A549 (cell line): ENCODE data around the gene MGAT5. TPM values are rescaled to one million over a fixed set of nuclear protein-coding genes. Genes with fewer than 3 reads are reported as not detected.

ENCODE experiments used
- ATAC-seq, 2 experiments: fragments of 200-7000 bp in 1 of 2; fragments of >200 bp in 1 of 2; cut with Nextera tagmentation in 1 of 2; cut with Tn5 transposase in 1 of 2; 3 replicates each; pipeline versions ENCODE4 v1.8.0 to v1.9.1; 2018 to 2020; ENCODE audit warnings: mild to moderate bottlenecking in 1 of 2, moderate library complexity in 1 of 2
- CTCF ChIA-PET: fragments of 300-600 bp; sonication (Branson Sonifier 250); formaldehyde crosslinking; extraction: SDS; loops from one replicate; lab custom pipeline; 2021; ENCODE audit warnings: antibody characterized with exemption, inconsistent platforms; lab: Yijun Ruan, JAX
- POLR2A ChIA-PET: fragments of 350-600 bp; formaldehyde crosslinking; extraction: SDS; loops from one replicate; lab custom pipeline; 2021; ENCODE audit warnings: antibody characterized with exemption, inconsistent platforms; lab: Yijun Ruan, JAX
- DNase-seq, 2 experiments: peaks; one replicate each; pipeline versions ENCODE4 v3.0.0 to v3.0.0-alpha.2; 2011 to 2016; ENCODE audit warnings: low read depth in 1 of 2, low spot score in 1 of 2
- FAIRE-seq: peaks from 2 replicates; lab custom pipeline; 2011; peaks lifted over from hg19 to GRCh38; lab: Jason Lieb, UNC
- H3K27ac ChIP-seq, 2 experiments: fragments of >200 bp; sonication (Bioruptor Twin); formaldehyde crosslinking; 3 replicates each; pipeline ENCODE4 v1.5.1; 2016 to 2017
- H3K4me1 ChIP-seq: fragments of >200 bp; sonication (Bioruptor Twin); formaldehyde crosslinking; 3 replicates; pipeline ENCODE4 v1.6.1; 2016
- H3K4me2 ChIP-seq: fragments of >200 bp; sonication (Bioruptor Twin); formaldehyde crosslinking; 3 replicates; pipeline ENCODE4 v1.6.1; 2016
- H3K4me3 ChIP-seq: fragments of >200 bp; sonication (Bioruptor Twin); formaldehyde crosslinking; 3 replicates; pipeline ENCODE4 v1.5.1; 2016
- H3K9me3 ChIP-seq: fragments of >200 bp; sonication (Bioruptor Twin); formaldehyde crosslinking; 3 replicates; pipeline ENCODE4 v1.6.1; 2016
- CHD2 ChIP-seq: fragments of 150-350 bp; IDR thresholded peaks from 2 replicates; pipeline ENCODE4 v1.6.1; 2014; ENCODE audit warnings: low read length; ENCODE audit not compliant: partially characterized antibody
- ESRRA ChIP-seq: fragments of 150-350 bp; IDR thresholded peaks from 2 replicates; pipeline ENCODE4 v1.6.1; 2014; ENCODE audit warnings: mild to moderate bottlenecking, low read length, borderline replicate concordance
- FOSB ChIP-seq: fragments of 250-450 bp; sonication (Bioruptor Pico); IDR thresholded peaks from 2 replicates; pipeline ENCODE4 v1.5.0; 2020; ENCODE audit warnings: mild to moderate bottlenecking, moderate library complexity
- HEYL ChIP-seq: fragments of 250-450 bp; sonication (Bioruptor Pico); IDR thresholded peaks from 2 replicates; pipeline ENCODE4 v1.8.0; 2021; ENCODE audit warnings: mild to moderate bottlenecking, moderate library complexity
- HOXB5 ChIP-seq: fragments of 250-450 bp; sonication (Bioruptor Pico); IDR thresholded peaks from 2 replicates; pipeline ENCODE4 v1.5.0; 2020; ENCODE audit warnings: mild to moderate bottlenecking, moderate library complexity
- JUNB ChIP-seq: fragments of >200 bp; sonication (Bioruptor Twin); formaldehyde crosslinking; IDR thresholded peaks from 2 replicates; pipeline ENCODE4 v1.6.1; 2016
- MAFK ChIP-seq: fragments of 450-650 bp; IDR thresholded peaks from 2 replicates; pipeline ENCODE4 v1.6.1; 2014; ENCODE audit not compliant: partially characterized antibody
- MAZ ChIP-seq: fragments of 150-350 bp; IDR thresholded peaks from 2 replicates; pipeline ENCODE4 v1.6.1; 2014; ENCODE audit warnings: antibody characterized with exemption, low read depth, low read length, borderline replicate concordance
- MYC ChIP-seq: IDR thresholded peaks from 2 replicates; pipeline ENCODE4 v1.6.1; 2012; ENCODE audit warnings: mild to moderate bottlenecking, inconsistent platforms, low read length, improper control_type of control experiment, borderline replicate concordance
- PHF8 ChIP-seq: fragments of 200-600 bp; sonication (generic); IDR thresholded peaks from 2 replicates; pipeline ENCODE4 v1.6.1; 2016; ENCODE audit warnings: low read depth, mild to moderate bottlenecking, antibody characterized with exemption, moderate library complexity, borderline replicate concordance
- POLR2A ChIP-seq: IDR thresholded peaks from 2 replicates; pipeline ENCODE4 v1.6.1; 2012; ENCODE audit warnings: mild to moderate bottlenecking, low read length
- RAD21 ChIP-seq, 2 experiments: fragments of >200 bp in 1 of 2; sonication (Bioruptor Twin) in 1 of 2; formaldehyde crosslinking in 1 of 2; IDR thresholded peaks in 1 of 2; conservative IDR thresholded peaks in 1 of 2; 2 replicates in 1 of 2; 3 replicates in 1 of 2; pipeline ENCODE4 v1.6.1; 2012 to 2018; ENCODE audit warnings: inconsistent platforms in 1 of 2
- RFX5 ChIP-seq: fragments of 450-650 bp; IDR thresholded peaks from 2 replicates; pipeline ENCODE4 v1.7.1; 2014; ENCODE audit warnings: antibody characterized with exemption, mild to moderate bottlenecking, moderate library complexity
- SMC3 ChIP-seq: fragments of >200 bp; sonication (Bioruptor Twin); formaldehyde crosslinking; IDR thresholded peaks from 3 replicates; pipeline ENCODE4 v1.6.1; 2018; ENCODE audit warnings: inconsistent platforms
- SREBF2 ChIP-seq: fragments of 450-650 bp; IDR thresholded peaks from 2 replicates; pipeline ENCODE4 v1.6.1; 2014; ENCODE audit warnings: mild to moderate bottlenecking, moderate library complexity
- ZC3H11A ChIP-seq: fragments of 450-650 bp; IDR thresholded peaks from 2 replicates; pipeline ENCODE4 v1.6.1; 2014; ENCODE audit warnings: antibody characterized with exemption, mild to moderate bottlenecking
- ZNF302 ChIP-seq: fragments of 250-450 bp; sonication (Bioruptor Pico); IDR thresholded peaks from 2 replicates; pipeline ENCODE4 v1.9.0; 2021; ENCODE audit warnings: inconsistent platforms, mild to moderate bottlenecking, moderate library complexity
- WGBS: methylation state at CpG from one replicate; pipeline ENCODE4 v1.1.6; 2017; ENCODE audit errors: missing lambda C conversion rate; 5-methylcytosine and 5-hydroxymethylcytosine counted together
- polyA plus RNA-seq, 4 experiments: library from polyadenylated mRNA; depleted of rRNA in 3 of 4; stranded (reverse); fragments of >200 nt; fragmentation: RNase III in 1 of 4; extraction: RNeasy Plus Mini Kit Qiagen cat#74134 plus additional on column Dnase treatment in 1 of 4; gene quantifications; 2 replicates in 3 of 4; 3 replicates in 1 of 4; pipeline ENCODE4 v1.2.3, GENCODE V29; 2011 to 2017
- TF ChIP-seq, protein P1 (sequence below): fragments of >200 bp; sonication (Bioruptor Twin); formaldehyde crosslinking; IDR thresholded peaks from 3 replicates; pipeline ENCODE4 v1.6.1; 2016
- TF ChIP-seq, protein P2 (sequence below): IDR thresholded peaks from 2 replicates; pipeline ENCODE4 v1.6.1; 2012
- TF ChIP-seq, protein P3 (sequence below): fragments of 250-450 bp; sonication (Bioruptor Pico); IDR thresholded peaks from 2 replicates; pipeline ENCODE4 v1.5.0; 2021; ENCODE audit warnings: mild to moderate bottlenecking, moderate library complexity, borderline replicate concordance
- TF ChIP-seq, protein P4 (sequence below): IDR thresholded peaks from 2 replicates; pipeline ENCODE4 v1.6.1; 2012; ENCODE audit warnings: low read depth, borderline replicate concordance

The MGAT5 gene
- polyA plus RNA-seq, 2 of the 4 experiments (the other 2 are of a cell fraction) = 13.2 to 17.1 TPM

DNA sequence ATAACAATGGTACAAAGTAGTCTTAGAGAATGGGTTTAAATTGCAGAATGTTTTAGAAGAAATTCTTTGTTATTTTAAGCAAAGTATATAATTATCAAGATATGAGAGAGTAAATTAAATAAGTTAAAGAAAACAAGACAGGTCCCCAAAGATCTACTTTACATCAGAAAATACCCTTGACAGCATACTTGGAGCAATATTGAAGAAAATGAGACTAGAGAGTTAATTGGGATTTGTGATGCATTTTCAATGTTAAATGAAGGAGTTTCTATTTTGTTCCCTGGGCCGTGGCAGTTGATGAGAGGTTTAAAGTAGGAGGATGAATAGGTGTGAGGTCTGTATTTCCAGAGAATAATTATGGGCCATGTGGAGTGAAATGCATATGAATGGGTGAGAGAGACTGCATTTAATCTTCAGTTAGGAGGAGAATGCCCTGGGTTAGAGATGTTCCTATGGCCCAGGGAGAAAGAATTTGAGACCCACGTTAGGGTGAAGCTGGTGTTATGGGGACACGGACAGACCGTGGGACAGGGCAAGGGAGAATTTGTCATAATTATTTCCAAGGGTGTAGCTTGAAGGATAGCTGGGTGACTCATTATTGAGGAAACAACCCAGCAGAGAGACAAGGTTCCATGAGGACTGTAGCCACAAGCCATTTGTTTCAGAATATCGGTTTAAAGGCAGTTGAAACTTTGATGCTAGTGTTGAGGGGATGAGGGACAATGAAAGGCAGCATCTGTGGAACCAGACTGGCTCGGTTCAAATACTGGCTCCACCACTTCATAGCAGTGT is 22.7 kb downstream of the MGAT5 start:
- H3K9me3 ChIP-seq = no peaks in the 10 kb centered on the region
- H3K4me3 ChIP-seq = no peak overlapping the region
- CTCF ChIA-PET = no interaction called here
- TF ChIP-seq, protein P1, sequence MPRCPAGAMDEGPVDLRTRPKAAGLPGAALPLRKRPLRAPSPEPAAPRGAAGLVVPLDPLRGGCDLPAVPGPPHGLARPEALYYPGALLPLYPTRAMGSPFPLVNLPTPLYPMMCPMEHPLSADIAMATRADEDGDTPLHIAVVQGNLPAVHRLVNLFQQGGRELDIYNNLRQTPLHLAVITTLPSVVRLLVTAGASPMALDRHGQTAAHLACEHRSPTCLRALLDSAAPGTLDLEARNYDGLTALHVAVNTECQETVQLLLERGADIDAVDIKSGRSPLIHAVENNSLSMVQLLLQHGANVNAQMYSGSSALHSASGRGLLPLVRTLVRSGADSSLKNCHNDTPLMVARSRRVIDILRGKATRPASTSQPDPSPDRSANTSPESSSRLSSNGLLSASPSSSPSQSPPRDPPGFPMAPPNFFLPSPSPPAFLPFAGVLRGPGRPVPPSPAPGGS = no peak
- TF ChIP-seq, protein P2, sequence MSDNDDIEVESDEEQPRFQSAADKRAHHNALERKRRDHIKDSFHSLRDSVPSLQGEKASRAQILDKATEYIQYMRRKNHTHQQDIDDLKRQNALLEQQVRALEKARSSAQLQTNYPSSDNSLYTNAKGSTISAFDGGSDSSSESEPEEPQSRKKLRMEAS = no peak
- TF ChIP-seq ZNF302 (CRISPR knock-in tag) = no peak
- TF ChIP-seq, protein P3, sequence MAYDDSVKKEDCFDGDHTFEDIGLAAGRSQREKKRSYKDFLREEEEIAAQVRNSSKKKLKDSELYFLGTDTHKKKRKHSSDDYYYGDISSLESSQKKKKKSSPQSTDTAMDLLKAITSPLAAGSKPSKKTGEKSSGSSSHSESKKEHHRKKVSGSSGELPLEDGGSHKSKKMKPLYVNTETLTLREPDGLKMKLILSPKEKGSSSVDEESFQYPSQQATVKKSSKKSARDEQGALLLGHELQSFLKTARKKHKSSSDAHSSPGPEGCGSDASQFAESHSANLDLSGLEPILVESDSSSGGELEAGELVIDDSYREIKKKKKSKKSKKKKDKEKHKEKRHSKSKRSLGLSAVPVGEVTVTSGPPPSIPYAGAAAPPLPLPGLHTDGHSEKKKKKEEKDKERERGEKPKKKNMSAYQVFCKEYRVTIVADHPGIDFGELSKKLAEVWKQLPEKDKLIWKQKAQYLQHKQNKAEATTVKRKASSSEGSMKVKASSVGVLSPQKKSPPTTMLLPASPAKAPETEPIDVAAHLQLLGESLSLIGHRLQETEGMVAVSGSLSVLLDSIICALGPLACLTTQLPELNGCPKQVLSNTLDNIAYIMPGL (CRISPR knock-in tag) = no peak
- no peak for TF ChIP-seq CHD2
- no peak for TF ChIP-seq SREBF2
- no peak for TF ChIP-seq PHF8
- no peak for TF ChIP-seq ESRRA
- TF ChIP-seq JUNB = no peak
- TF ChIP-seq SMC3 = no peak
- TF ChIP-seq FOSB (CRISPR knock-in tag) = no peak
- TF ChIP-seq, protein P4, sequence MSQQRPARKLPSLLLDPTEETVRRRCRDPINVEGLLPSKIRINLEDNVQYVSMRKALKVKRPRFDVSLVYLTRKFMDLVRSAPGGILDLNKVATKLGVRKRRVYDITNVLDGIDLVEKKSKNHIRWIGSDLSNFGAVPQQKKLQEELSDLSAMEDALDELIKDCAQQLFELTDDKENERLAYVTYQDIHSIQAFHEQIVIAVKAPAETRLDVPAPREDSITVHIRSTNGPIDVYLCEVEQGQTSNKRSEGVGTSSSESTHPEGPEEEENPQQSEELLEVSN = no peak
- TF ChIP-seq MAFK = no peak
- TF ChIP-seq MAZ = no peak
- H3K4me2 ChIP-seq = no peak overlapping the region
- no peak overlapping the region for H3K27ac ChIP-seq
- no peak for FAIRE-seq
- POLR2A ChIA-PET = no interaction called here
- 79% methylated on average over 6 of the region's 6 CpGs for WGBS
- ATAC-seq = no peak
- no peak for DNase-seq
- no peaks in the 10 kb centered on the region for H3K4me1 ChIP-seq

DNA sequence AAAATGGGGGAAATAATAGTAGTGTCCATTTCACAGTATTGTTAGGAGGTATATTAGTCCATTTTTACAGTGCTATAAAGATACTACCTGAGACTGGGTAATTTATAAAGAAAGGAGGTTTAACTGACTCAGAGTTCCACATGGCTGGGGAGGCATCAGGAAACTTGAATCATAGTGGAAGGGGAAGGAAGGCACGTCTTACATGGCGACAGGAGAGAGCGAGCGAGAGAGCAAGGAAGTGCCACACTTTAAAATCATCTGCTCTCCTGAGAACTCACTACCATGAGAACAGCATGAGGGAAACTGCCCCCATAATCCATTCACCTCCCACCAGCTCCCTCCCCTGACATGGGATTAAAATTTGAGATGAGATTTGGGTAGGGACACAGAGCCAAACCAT is 23.4 kb downstream of the MGAT5 start:
- no peak for DNase-seq
- H3K4me1 ChIP-seq = no peaks in the 10 kb centered on the region
- ChIA-PET CTCF (no interaction called here), POLR2A (no interaction called here)
- FAIRE-seq = no peak
- 98% methylated on average over 4 of the region's 4 CpGs for WGBS
- no peak for ATAC-seq
- no peak overlapping the region for H3K27ac ChIP-seq
- H3K4me3 ChIP-seq = no peak overlapping the region
- no peak overlapping the region for H3K4me2 ChIP-seq
- H3K9me3 ChIP-seq = no peaks in the 10 kb centered on the region
- TF ChIP-seq HEYL (CRISPR knock-in tag) (no peak), MYC (no peak), RAD21 (conservative IDR thresholded peaks at IDR 0.05 in 1 of 2, IDR thresholded peaks at IDR 0.05 in 1 of 2) (no peak), POLR2A (no peak), PHF8 (no peak), RFX5 (no peak), HOXB5 (CRISPR knock-in tag) (no peak), SREBF2 (no peak), ZC3H11A (no peak)
- TF ChIP-seq, protein P3 (CRISPR knock-in tag) = no peak
